HepG2 (cell line): ENCODE data around the gene PHACTR1. TPM values are rescaled to one million over a fixed set of nuclear protein-coding genes. Genes with fewer than 3 reads are reported as not detected.

Experiments used
- ATAC-seq: fragments of 200-7000 bp; cut with Tn5 transposase; 3 replicates; pipeline ENCODE4 v1.9.1; 2020; ENCODE audit warnings: mild to moderate bottlenecking, moderate library complexity
- BruUV-seq: library from RNA; stranded (reverse); fragments of 400-500 nt; replicated peaks from 2 replicates; lab custom pipeline; 2021; lab: Mats Ljungman, UMichigan
- CTCF ChIA-PET: fragments of 300-600 bp; formaldehyde crosslinking; extraction: SDS; loops from one replicate; lab custom pipeline; 2021; ENCODE audit warnings: low total read pairs, inconsistent platforms, low intra/inter-chr PET ratio; lab: Yijun Ruan, JAX
- POLR2A ChIA-PET: fragments of 350-600 bp; sonication (Branson Sonifier 250); formaldehyde crosslinking; loops from one replicate; lab custom pipeline; 2020; ENCODE audit warnings: antibody characterized with exemption, inconsistent platforms; lab: Yijun Ruan, JAX
- DNase-seq: peaks from one replicate; pipeline ENCODE4 v3.0.0-alpha.2; 2015; ENCODE audit warnings: low spot score
- FAIRE-seq: peaks from 3 replicates; lab custom pipeline; 2011; peaks lifted over from hg19 to GRCh38; lab: Jason Lieb, UNC
- H2AFZ ChIP-seq: one replicate; pipeline ENCODE4 v1.6.1; 2011; ENCODE audit warnings: low read length, inconsistent platforms
- H3K27ac ChIP-seq: fragments of 300-600 bp; 3 replicates; pipeline ENCODE4 v1.8.0; 2011; ENCODE audit warnings: mixed run types, mild to moderate bottlenecking, mixed read lengths, low read length, inconsistent platforms; ENCODE audit not compliant: insufficient read depth; ENCODE audit errors: extremely low read length
- H3K27me3 ChIP-seq, 2 experiments: fragments of 200-600 bp in 1 of 2; 2 replicates in 1 of 2; 3 replicates in 1 of 2; pipeline versions ENCODE4 v1.6.0 to v1.8.0; 2011; ENCODE audit warnings: low read length in 2 of 2, mild to moderate bottlenecking in 2 of 2, moderate library complexity in 2 of 2, inconsistent platforms in 1 of 2; ENCODE audit not compliant: insufficient read depth in 2 of 2, control insufficient read depth in 1 of 2
- H3K36me3 ChIP-seq, 2 experiments: fragments of 200-600 bp in 1 of 2; replicated peaks in 1 of 2; 2 replicates in 1 of 2; 3 replicates in 1 of 2; pipeline versions ENCODE4 v1.5.1 to v1.8.0; 2011; ENCODE audit warnings: low read length in 2 of 2, inconsistent platforms in 1 of 2; ENCODE audit not compliant: insufficient read depth in 2 of 2, control insufficient read depth in 1 of 2
- H3K4me1 ChIP-seq: 2 replicates; pipeline ENCODE4 v1.5.1; 2012; ENCODE audit warnings: low read length, inconsistent platforms; ENCODE audit not compliant: insufficient read depth
- H3K4me2 ChIP-seq: 2 replicates; pipeline ENCODE4 v1.6.0; 2011; ENCODE audit warnings: low read depth, low read length, inconsistent platforms
- H3K4me3 ChIP-seq, 3 experiments: fragments of 200-600 bp in 1 of 3; sonication (generic), shearing (Covaris generic) in 1 of 3; replicated peaks in 1 of 3; 2 replicates each; pipeline ENCODE4 v1.5.1; 2011 to 2016; ENCODE audit warnings: low read length in 3 of 3, inconsistent platforms in 2 of 3, low read depth in 2 of 3, mild to moderate bottlenecking in 2 of 3, control low read depth in 1 of 3, mixed read lengths in 1 of 3; ENCODE audit not compliant: insufficient read depth in 1 of 3
- H3K79me2 ChIP-seq: one replicate; pipeline ENCODE4 v1.6.1; 2011; ENCODE audit warnings: low read length, inconsistent platforms; ENCODE audit not compliant: insufficient read depth
- H3K9ac ChIP-seq: 2 replicates; pipeline ENCODE4 v1.6.0; 2011; ENCODE audit warnings: mild to moderate bottlenecking, low read depth, low read length, inconsistent platforms; ENCODE audit not compliant: insufficient read depth
- H3K9me3 ChIP-seq: 2 replicates; pipeline ENCODE4 v1.5.1; 2012; ENCODE audit warnings: mild to moderate bottlenecking, low read length
- H4K20me1 ChIP-seq: 2 replicates; pipeline ENCODE4 v1.6.0; 2011; ENCODE audit warnings: inconsistent platforms, mild to moderate bottlenecking, low read length, moderate library complexity; ENCODE audit not compliant: insufficient read depth
- FOXK1 ChIP-seq: sonication (generic); formaldehyde crosslinking; IDR thresholded peaks from 2 replicates; pipeline ENCODE4 v1.4.0; 2020; ENCODE audit warnings: low read depth, missing genetic modification reagents, borderline replicate concordance
- HOXA3 ChIP-seq: sonication (generic); formaldehyde crosslinking; IDR thresholded peaks from 2 replicates; pipeline ENCODE4 v1.5.0; 2020; ENCODE audit warnings: missing genetic modification reagents
- PHF5A ChIP-seq: IDR thresholded peaks from one replicate; pipeline ENCODE4 v1.6.1; 2018; ENCODE audit warnings: low read depth, missing genetic modification reagents; ENCODE audit not compliant: unreplicated experiment
- PLRG1 ChIP-seq: fragments of 450-650 bp; conservative IDR thresholded peaks from 2 replicates; pipeline ENCODE4 v1.6.1; 2016
- SALL2 ChIP-seq: sonication (generic); formaldehyde crosslinking; IDR thresholded peaks from 2 replicates; pipeline ENCODE4 v1.8.1; 2023; ENCODE audit warnings: mild to moderate bottlenecking, missing genetic modification reagents, inconsistent platforms
- SNAI1 ChIP-seq: sonication (generic); formaldehyde crosslinking; IDR thresholded peaks from 2 replicates; pipeline ENCODE4 v1.5.0; 2020; ENCODE audit warnings: mild to moderate bottlenecking, missing genetic modification reagents, borderline replicate concordance
- SPEN ChIP-seq: sonication (generic); formaldehyde crosslinking; IDR thresholded peaks from 2 replicates; pipeline ENCODE4 v1.5.1; 2020; ENCODE audit warnings: low read depth, mild to moderate bottlenecking, missing genetic modification reagents
- SRSF4 ChIP-seq: fragments of 200-400 bp; formaldehyde crosslinking; IDR thresholded peaks from one replicate; pipeline ENCODE4 v1.6.1; 2018; ENCODE audit warnings: mild to moderate bottlenecking, low read depth, low read length, moderate library complexity; ENCODE audit not compliant: poor library complexity, severe bottlenecking
- TAF1 ChIP-seq: sonication (generic); formaldehyde crosslinking; IDR thresholded peaks from 2 replicates; pipeline ENCODE4 v1.4.0; 2020; ENCODE audit warnings: missing genetic modification reagents
- ZNF317 ChIP-seq: sonication (generic); formaldehyde crosslinking; IDR thresholded peaks from 2 replicates; pipeline ENCODE4 v1.5.0; 2020; ENCODE audit warnings: mild to moderate bottlenecking, missing genetic modification reagents
- ZNF432 ChIP-seq: sonication (generic); formaldehyde crosslinking; IDR thresholded peaks from 2 replicates; pipeline ENCODE4 v1.5.0; 2020; ENCODE audit warnings: missing genetic modification reagents, mild to moderate bottlenecking, borderline replicate concordance
- ZNF580 ChIP-seq: IDR thresholded peaks from 2 replicates; pipeline ENCODE4 v1.6.1; 2016; ENCODE audit warnings: low read depth, borderline replicate concordance
- ZNF615 ChIP-seq: sonication (generic); formaldehyde crosslinking; IDR thresholded peaks from 2 replicates; pipeline ENCODE4 v1.5.0; 2020; ENCODE audit warnings: mild to moderate bottlenecking, missing genetic modification reagents, borderline replicate concordance
- ZNF678 ChIP-seq: sonication (generic); formaldehyde crosslinking; IDR thresholded peaks from 2 replicates; pipeline ENCODE4 v1.4.0; 2020; ENCODE audit warnings: mild to moderate bottlenecking, missing genetic modification reagents
- ZNF772 ChIP-seq: sonication (generic); formaldehyde crosslinking; IDR thresholded peaks from 2 replicates; pipeline ENCODE4 v1.5.0; 2020; ENCODE audit warnings: mild to moderate bottlenecking, missing genetic modification reagents
- ZNF776 ChIP-seq: sonication (generic); formaldehyde crosslinking; IDR thresholded peaks from 2 replicates; pipeline ENCODE4 v1.4.0; 2020; ENCODE audit warnings: mild to moderate bottlenecking, missing genetic modification reagents
- ZSCAN22 ChIP-seq: sonication (generic); formaldehyde crosslinking; IDR thresholded peaks from 2 replicates; pipeline ENCODE4 v1.4.0; 2020; ENCODE audit warnings: mild to moderate bottlenecking, missing genetic modification reagents
- WGBS: methylation state at CpG from one replicate; pipeline ENCODE4 v1.1.6; 2017; ENCODE audit warnings: low lambda C conversion rate; 5-methylcytosine and 5-hydroxymethylcytosine counted together
- in situ Hi-C: cut with HindIII; loops from 2 replicates; pipeline ENCODE4 v1.10.0; 2017; ENCODE audit warnings: low pct_unique_long_range_greater_than_20kb; ENCODE audit not compliant: extremely low pct_ligation_motif_present
- intact Hi-C: fragments of 100-400 bp; cut with micrococcal nuclease; formaldehyde crosslinking; loops from one replicate; pipeline ENCODE4 v1.10.0; 2022; ENCODE audit not compliant: unreplicated experiment
- polyA plus RNA-seq, 8 experiments: library from polyadenylated mRNA; depleted of rRNA in 3 of 8; stranded (reverse) in 7 of 8; unstranded in 1 of 8; fragments of >200 nt; fragmentation: Illumina TruSeq in 4 of 8; extraction: Trizol in 4 of 8; gene quantifications; 2 replicates each; pipeline versions ENCODE4 v1.2.1 to v1.2.3, GENCODE V29; 2011 to 2016; ENCODE audit warnings: low read depth in 4 of 8, missing spikeins in 1 of 8, mixed read lengths in 1 of 8; ENCODE audit not compliant: insufficient read depth in 1 of 8
- total RNA-seq, 5 experiments: library from RNA; depleted of rRNA; stranded (reverse); fragments of >200 nt; fragmentation: Illumina TruSeq; extraction: Trizol; gene quantifications; 2 replicates each; pipeline ENCODE4 v1.2.3, GENCODE V29; 2016; ENCODE audit warnings: low read depth in 1 of 5

PHACTR1 gene
- total and polyA plus RNA-seq, 2 of the 13 experiments (the other 11 are each of a cell fraction or from before 2014, with no cell fraction given) = 0.09 TPM; not detected in 1

- ChIA-PET CTCF (no interaction called here), POLR2A (no interaction called here)
- in situ Hi-C loops = no loop called here
- intact Hi-C loops = loop anchor here (5.0 kb wide), 1 partner anchor 1843 kb away; no protein-coding TSS in a partner anchor
- H3K79me2 ChIP-seq = no peaks in the 10 kb centered on the region
- H4K20me1 ChIP-seq = no peaks in the 10 kb centered on the region
- no TSS peak for BruUV-seq
- 9% methylated on average over 9 of the region's 9 CpGs for WGBS
- TF ChIP-seq ZNF432 (CRISPR knock-in tag) = no peak
- no peak for TF ChIP-seq SRSF4
- no peak for TF ChIP-seq SNAI1
- no peak for TF ChIP-seq HOXA3 (CRISPR knock-in tag)
- no peak for TF ChIP-seq SPEN (CRISPR knock-in tag)
- TF ChIP-seq PHF5A (CRISPR knock-in tag) = no peak
- TF ChIP-seq ZSCAN22 (CRISPR knock-in tag) = no peak
- TF ChIP-seq SALL2 (CRISPR knock-in tag) = no peak
- TF ChIP-seq ZNF580 (CRISPR knock-in tag) = no peak
- no peak for TF ChIP-seq ZNF678 (CRISPR knock-in tag)
- no peak for TF ChIP-seq ZNF772
- TF ChIP-seq TAF1 = no peak
- TF ChIP-seq ZNF317 (CRISPR knock-in tag) = no peak
- TF ChIP-seq ZNF776 (CRISPR knock-in tag) = no peak
- TF ChIP-seq ZNF615 = no peak
- TF ChIP-seq FOXK1 (CRISPR knock-in tag) = no peak
- no peak for TF ChIP-seq PLRG1
- no peak overlapping the region for H2AFZ ChIP-seq
- ATAC-seq (no peak), DNase-seq (no peak), FAIRE-seq (no peak)
- H3K4me1 ChIP-seq = no peaks in the 10 kb centered on the region
- no peak overlapping the region for H3K9ac ChIP-seq
- H3K4me2 ChIP-seq = no peak overlapping the region
- no peak overlapping the region for H3K4me3 ChIP-seq
- H3K27ac ChIP-seq = no peak overlapping the region
- no peaks in the 10 kb centered on the region for H3K9me3 ChIP-seq
- no peaks in the 10 kb centered on the region for H3K36me3 ChIP-seq
- H3K27me3 ChIP-seq = no peaks in the 10 kb centered on the region
Measured at GRCh38 chr6:12769556-12770256, 53.1 kb downstream of the PHACTR1 start.
